HepG2 (cell line): ENCODE data around the gene ZNF575. TPM values are rescaled to one million over a fixed set of nuclear protein-coding genes. Genes with fewer than 3 reads are reported as not detected.

Experiments used
- ATAC-seq: fragments of 200-7000 bp; cut with Tn5 transposase; 3 replicates; pipeline ENCODE4 v1.9.1; 2020; ENCODE audit warnings: mild to moderate bottlenecking, moderate library complexity
- BruUV-seq: library from RNA; stranded (reverse); fragments of 400-500 nt; replicated peaks from 2 replicates; lab custom pipeline; 2021; lab: Mats Ljungman, UMichigan
- CTCF ChIA-PET: fragments of 300-600 bp; formaldehyde crosslinking; extraction: SDS; loops from one replicate; lab custom pipeline; 2021; ENCODE audit warnings: low total read pairs, inconsistent platforms, low intra/inter-chr PET ratio; lab: Yijun Ruan, JAX
- POLR2A ChIA-PET: fragments of 350-600 bp; sonication (Branson Sonifier 250); formaldehyde crosslinking; loops from one replicate; lab custom pipeline; 2020; ENCODE audit warnings: antibody characterized with exemption, inconsistent platforms; lab: Yijun Ruan, JAX
- DNase-seq: peaks from one replicate; pipeline ENCODE4 v3.0.0-alpha.2; 2015; ENCODE audit warnings: low spot score
- FAIRE-seq: peaks from 3 replicates; lab custom pipeline; 2011; peaks lifted over from hg19 to GRCh38; lab: Jason Lieb, UNC
- H2AFZ ChIP-seq: one replicate; pipeline ENCODE4 v1.6.1; 2011; ENCODE audit warnings: low read length, inconsistent platforms
- H3K27ac ChIP-seq: fragments of 300-600 bp; 3 replicates; pipeline ENCODE4 v1.8.0; 2011; ENCODE audit warnings: mixed run types, mild to moderate bottlenecking, mixed read lengths, low read length, inconsistent platforms; ENCODE audit not compliant: insufficient read depth; ENCODE audit errors: extremely low read length
- H3K27me3 ChIP-seq, 2 experiments: fragments of 200-600 bp in 1 of 2; 2 replicates in 1 of 2; 3 replicates in 1 of 2; pipeline versions ENCODE4 v1.6.0 to v1.8.0; 2011; ENCODE audit warnings: low read length in 2 of 2, mild to moderate bottlenecking in 2 of 2, moderate library complexity in 2 of 2, inconsistent platforms in 1 of 2; ENCODE audit not compliant: insufficient read depth in 2 of 2, control insufficient read depth in 1 of 2
- H3K36me3 ChIP-seq, 2 experiments: fragments of 200-600 bp in 1 of 2; replicated peaks in 1 of 2; 2 replicates in 1 of 2; 3 replicates in 1 of 2; pipeline versions ENCODE4 v1.5.1 to v1.8.0; 2011; ENCODE audit warnings: low read length in 2 of 2, inconsistent platforms in 1 of 2; ENCODE audit not compliant: insufficient read depth in 2 of 2, control insufficient read depth in 1 of 2
- H3K4me1 ChIP-seq: 2 replicates; pipeline ENCODE4 v1.5.1; 2012; ENCODE audit warnings: low read length, inconsistent platforms; ENCODE audit not compliant: insufficient read depth
- H3K4me2 ChIP-seq: 2 replicates; pipeline ENCODE4 v1.6.0; 2011; ENCODE audit warnings: low read depth, low read length, inconsistent platforms
- H3K4me3 ChIP-seq, 3 experiments: fragments of 200-600 bp in 1 of 3; sonication (generic), shearing (Covaris generic) in 1 of 3; replicated peaks in 1 of 3; 2 replicates each; pipeline ENCODE4 v1.5.1; 2011 to 2016; ENCODE audit warnings: low read length in 3 of 3, inconsistent platforms in 2 of 3, low read depth in 2 of 3, mild to moderate bottlenecking in 2 of 3, control low read depth in 1 of 3, mixed read lengths in 1 of 3; ENCODE audit not compliant: insufficient read depth in 1 of 3
- H3K79me2 ChIP-seq: one replicate; pipeline ENCODE4 v1.6.1; 2011; ENCODE audit warnings: low read length, inconsistent platforms; ENCODE audit not compliant: insufficient read depth
- H3K9ac ChIP-seq: 2 replicates; pipeline ENCODE4 v1.6.0; 2011; ENCODE audit warnings: mild to moderate bottlenecking, low read depth, low read length, inconsistent platforms; ENCODE audit not compliant: insufficient read depth
- H3K9me3 ChIP-seq: 2 replicates; pipeline ENCODE4 v1.5.1; 2012; ENCODE audit warnings: mild to moderate bottlenecking, low read length
- H4K20me1 ChIP-seq: 2 replicates; pipeline ENCODE4 v1.6.0; 2011; ENCODE audit warnings: inconsistent platforms, mild to moderate bottlenecking, low read length, moderate library complexity; ENCODE audit not compliant: insufficient read depth
- DNMT1 ChIP-seq: sonication (generic); formaldehyde crosslinking; IDR thresholded peaks from 2 replicates; pipeline ENCODE4 v1.5.1; 2020; ENCODE audit warnings: mild to moderate bottlenecking, missing genetic modification reagents
- E2F5 ChIP-seq: sonication (generic); formaldehyde crosslinking; conservative IDR thresholded peaks from 2 replicates; pipeline ENCODE4 v1.4.0; 2020; ENCODE audit warnings: missing genetic modification reagents
- EED ChIP-seq: sonication (generic); formaldehyde crosslinking; IDR thresholded peaks from 2 replicates; pipeline ENCODE4 v1.5.0; 2020; ENCODE audit warnings: mild to moderate bottlenecking, missing genetic modification reagents
- FLYWCH1 ChIP-seq: sonication (generic); formaldehyde crosslinking; IDR thresholded peaks from 2 replicates; pipeline ENCODE4 v1.8.1; 2023; ENCODE audit warnings: mild to moderate bottlenecking, missing genetic modification reagents
- GABPB1 ChIP-seq: IDR thresholded peaks from 2 replicates; pipeline ENCODE4 v1.6.1; 2016; ENCODE audit warnings: mild to moderate bottlenecking, missing genetic modification reagents, moderate library complexity, missing compliant biosample characterization
- HDAC2 ChIP-seq: sonication (generic); formaldehyde crosslinking; IDR thresholded peaks from 2 replicates; pipeline ENCODE4 v1.4.0; 2020; ENCODE audit warnings: missing genetic modification reagents
- HNRNPL ChIP-seq: fragments of 200-400 bp; formaldehyde crosslinking; IDR thresholded peaks from 2 replicates; pipeline ENCODE4 v1.6.1; 2017; ENCODE audit warnings: mild to moderate bottlenecking, low read depth, low read length
- HNRNPUL1 ChIP-seq: fragments of 200-400 bp; formaldehyde crosslinking; IDR thresholded peaks from 2 replicates; pipeline ENCODE4 v1.6.1; 2017; ENCODE audit warnings: low read depth, mild to moderate bottlenecking, low read length, moderate library complexity
- JDP2 ChIP-seq: sonication (generic); formaldehyde crosslinking; IDR thresholded peaks from 2 replicates; pipeline ENCODE4 v1.8.1; 2022; ENCODE audit warnings: missing genetic modification reagents, borderline replicate concordance
- MBD4 ChIP-seq: IDR thresholded peaks from 2 replicates; pipeline ENCODE4 v1.6.1; 2012; ENCODE audit warnings: low read length, inconsistent platforms, borderline replicate concordance
- TRAFD1 ChIP-seq: sonication (generic); formaldehyde crosslinking; IDR thresholded peaks from 2 replicates; pipeline ENCODE4 v1.5.1; 2020; ENCODE audit warnings: missing genetic modification reagents, mild to moderate bottlenecking, borderline replicate concordance
- ZBTB26 ChIP-seq: IDR thresholded peaks from 2 replicates; pipeline ENCODE4 v1.6.1; 2016; ENCODE audit warnings: missing compliant biosample characterization, missing genetic modification reagents, borderline replicate concordance
- ZFP91 ChIP-seq: sonication (generic); formaldehyde crosslinking; IDR thresholded peaks from 2 replicates; pipeline ENCODE4 v1.9.0; 2022; ENCODE audit warnings: missing genetic modification reagents, mild to moderate bottlenecking, borderline replicate concordance
- ZNF276 ChIP-seq: sonication (generic); formaldehyde crosslinking; IDR thresholded peaks from 2 replicates; pipeline ENCODE4 v1.4.0; 2020; ENCODE audit warnings: mild to moderate bottlenecking, low read depth, missing genetic modification reagents
- ZNF530 ChIP-seq: sonication (generic); formaldehyde crosslinking; IDR thresholded peaks from 2 replicates; pipeline ENCODE4 v1.5.0; 2020; ENCODE audit warnings: low read depth, mild to moderate bottlenecking, missing genetic modification reagents
- WGBS: methylation state at CpG from one replicate; pipeline ENCODE4 v1.1.6; 2017; ENCODE audit warnings: low lambda C conversion rate; 5-methylcytosine and 5-hydroxymethylcytosine counted together
- in situ Hi-C: cut with HindIII; loops from 2 replicates; pipeline ENCODE4 v1.10.0; 2017; ENCODE audit warnings: low pct_unique_long_range_greater_than_20kb; ENCODE audit not compliant: extremely low pct_ligation_motif_present
- intact Hi-C: fragments of 100-400 bp; cut with micrococcal nuclease; formaldehyde crosslinking; loops from one replicate; pipeline ENCODE4 v1.10.0; 2022; ENCODE audit not compliant: unreplicated experiment
- polyA plus RNA-seq, 8 experiments: library from polyadenylated mRNA; depleted of rRNA in 3 of 8; stranded (reverse) in 7 of 8; unstranded in 1 of 8; fragments of >200 nt; fragmentation: Illumina TruSeq in 4 of 8; extraction: Trizol in 4 of 8; gene quantifications; 2 replicates each; pipeline versions ENCODE4 v1.2.1 to v1.2.3, GENCODE V29; 2011 to 2016; ENCODE audit warnings: low read depth in 4 of 8, missing spikeins in 1 of 8, mixed read lengths in 1 of 8; ENCODE audit not compliant: insufficient read depth in 1 of 8
- total RNA-seq, 5 experiments: library from RNA; depleted of rRNA; stranded (reverse); fragments of >200 nt; fragmentation: Illumina TruSeq; extraction: Trizol; gene quantifications; 2 replicates each; pipeline ENCODE4 v1.2.3, GENCODE V29; 2016; ENCODE audit warnings: low read depth in 1 of 5

ZNF575 gene
- total and polyA plus RNA-seq, 2 of the 13 experiments (the other 11 are each of a cell fraction or from before 2014, with no cell fraction given) = 0.17 to 0.27 TPM

- H3K27me3 ChIP-seq = no peaks in the 10 kb centered on the region
- ChIA-PET POLR2A (interaction anchor here (0.7 kb wide), 1 partner anchor 19 kb away, joined by 3 read pairs; no protein-coding TSS in a partner anchor), CTCF (interaction anchor here (1.2 to 5.1 kb wide), 2 partner anchors 67 to 71 kb away, joined by 4 to 109 read pairs; no protein-coding TSS in a partner anchor)
- WGBS = 67% methylated on average over 4 of the region's 4 CpGs
- no peak overlapping the region for H2AFZ ChIP-seq
- no peak overlapping the region for H3K4me3 ChIP-seq
- H3K27ac ChIP-seq = no peak overlapping the region
- no peaks in the 10 kb centered on the region for H3K9me3 ChIP-seq
- ATAC-seq (no peak), FAIRE-seq (no peak), DNase-seq (no peak)
- intact Hi-C loops = no loop called here
- H3K36me3 ChIP-seq = no peaks in the 10 kb centered on the region
- no peaks in the 10 kb centered on the region for H4K20me1 ChIP-seq
- no peak overlapping the region for H3K4me2 ChIP-seq
- no peak overlapping the region for H3K9ac ChIP-seq
- no peaks in the 10 kb centered on the region for H3K79me2 ChIP-seq
- no peaks in the 10 kb centered on the region for H3K4me1 ChIP-seq
- BruUV-seq = no TSS peak
- in situ Hi-C loops = no loop called here
- TF ChIP-seq GABPB1 (CRISPR knock-in tag) (no peak), FLYWCH1 (CRISPR knock-in tag) (no peak), ZBTB26 (CRISPR knock-in tag) (no peak), ZNF276 (CRISPR knock-in tag) (no peak), EED (CRISPR knock-in tag) (no peak), DNMT1 (CRISPR knock-in tag) (no peak), ZFP91 (no peak), E2F5 (CRISPR knock-in tag) (no peak), ZNF530 (CRISPR knock-in tag) (no peak), JDP2 (CRISPR knock-in tag) (no peak), MBD4 (no peak), HDAC2 (CRISPR knock-in tag) (no peak), TRAFD1 (CRISPR knock-in tag) (no peak), HNRNPL (no peak), HNRNPUL1 (no peak)
Observed at GRCh38 chr19:43518051-43518450, 14.9 kb upstream of the ZNF575 start.
